ENCODE data around the gene HDLBP. TPM values are rescaled to one million over a fixed set of nuclear protein-coding genes. Genes with fewer than 3 reads are reported as not detected.

HDLBP gene
- polyA plus RNA-seq, 1 experiment, result 707 TPM

DNA sequence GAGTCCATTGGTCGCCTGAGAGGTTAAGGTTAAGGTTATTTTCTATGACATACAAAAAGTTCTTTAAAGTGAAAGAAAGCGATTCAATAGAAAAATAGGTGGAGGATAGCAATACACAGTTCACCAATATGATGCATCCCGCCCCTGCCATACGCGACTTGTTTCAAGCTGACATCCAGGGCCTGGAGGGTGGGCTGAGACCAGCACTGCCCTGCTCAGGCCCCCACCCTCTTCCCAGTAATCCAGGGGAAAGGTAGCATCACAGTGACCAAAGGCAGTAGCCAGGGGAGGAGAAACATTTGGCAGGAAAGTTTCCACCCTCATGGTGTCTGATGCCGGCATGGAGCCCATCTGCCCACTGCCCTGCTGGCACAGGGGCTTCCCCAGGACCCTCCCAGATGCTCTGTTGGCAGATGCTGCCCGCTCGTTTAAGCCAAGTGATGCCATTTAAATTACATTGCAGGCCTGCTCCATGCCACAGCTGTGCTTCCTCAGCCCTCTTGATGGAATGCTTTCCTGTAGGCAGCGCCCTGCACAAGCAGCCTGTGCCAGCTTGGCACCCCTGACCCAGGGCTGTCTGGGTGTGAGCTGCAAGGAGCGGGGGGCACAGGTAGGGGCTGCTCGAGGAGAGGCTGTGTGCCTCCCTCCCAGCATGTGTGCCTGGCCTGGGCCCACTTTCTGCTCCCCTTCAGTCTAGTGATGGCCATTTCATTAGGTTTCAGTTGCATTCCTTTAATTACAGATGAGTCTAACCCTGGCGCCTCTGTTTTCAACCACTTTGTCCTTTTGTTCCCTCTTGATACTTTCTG is 137.7 kb downstream of the HDLBP start:
- Histone ChIP-seq H3K4me3 (ENCODE audit: low read depth, low read length) (no peak overlapping the region), H3K27me3 (ENCODE audit: control insufficient read depth, insufficient read depth, low read length) (no peaks in the 10 kb centered on the region), H3K27ac (ENCODE audit: low read depth, low read length) (no peak overlapping the region), H3K9me3 (ENCODE audit: control insufficient read depth, insufficient read depth, low read length) (no peaks in the 10 kb centered on the region; the same call in 1 of the 2 replicates)
- ChIA-PET CTCF (interaction anchor here (0.6 kb wide), 2 partner anchors 77 to 294 kb away, joined by 3 to 4 read pairs; no protein-coding TSS in a partner anchor), POLR2A (no interaction called here)
- no peak for DNase-seq (ENCODE audit: low read depth, low spot score)
- TF ChIP-seq, protein P1, sequence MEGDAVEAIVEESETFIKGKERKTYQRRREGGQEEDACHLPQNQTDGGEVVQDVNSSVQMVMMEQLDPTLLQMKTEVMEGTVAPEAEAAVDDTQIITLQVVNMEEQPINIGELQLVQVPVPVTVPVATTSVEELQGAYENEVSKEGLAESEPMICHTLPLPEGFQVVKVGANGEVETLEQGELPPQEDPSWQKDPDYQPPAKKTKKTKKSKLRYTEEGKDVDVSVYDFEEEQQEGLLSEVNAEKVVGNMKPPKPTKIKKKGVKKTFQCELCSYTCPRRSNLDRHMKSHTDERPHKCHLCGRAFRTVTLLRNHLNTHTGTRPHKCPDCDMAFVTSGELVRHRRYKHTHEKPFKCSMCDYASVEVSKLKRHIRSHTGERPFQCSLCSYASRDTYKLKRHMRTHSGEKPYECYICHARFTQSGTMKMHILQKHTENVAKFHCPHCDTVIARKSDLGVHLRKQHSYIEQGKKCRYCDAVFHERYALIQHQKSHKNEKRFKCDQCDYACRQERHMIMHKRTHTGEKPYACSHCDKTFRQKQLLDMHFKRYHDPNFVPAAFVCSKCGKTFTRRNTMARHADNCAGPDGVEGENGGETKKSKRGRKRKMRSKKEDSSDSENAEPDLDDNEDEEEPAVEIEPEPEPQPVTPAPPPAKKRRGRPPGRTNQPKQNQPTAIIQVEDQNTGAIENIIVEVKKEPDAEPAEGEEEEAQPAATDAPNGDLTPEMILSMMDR (IDR thresholded peaks at IDR 0.05; ENCODE audit: low read depth, low read length), result no peak

Other genes with a start within 250 kb of the HDLBP start
- 30.9 and 35.1 TPM in 2 replicates for gene MTERF4, start 213.4 kb downstream of the HDLBP start, polyA plus RNA-seq (2011; rRNA removed)
- gene PASK, start 166.2 kb downstream of the HDLBP start, polyA plus RNA-seq (2011; rRNA removed), result 2.0 and 2.4 TPM in 2 replicates
- gene PPP1R7, start 165.2 kb downstream of the HDLBP start, polyA plus RNA-seq (2011; rRNA removed), result 73.9 and 99.0 TPM in 2 replicates
- 0.21 and 0.40 TPM in 2 replicates for gene ANO7, start 127.0 kb downstream of the HDLBP start, polyA plus RNA-seq (2011; rRNA removed)
- gene SEPTIN2, start 253 bp upstream of the HDLBP start, polyA plus RNA-seq (2011; rRNA removed), result 788 and 1,080 TPM in 2 replicates
- gene FARP2, start 40.6 kb upstream of the HDLBP start, polyA plus RNA-seq (2011; rRNA removed), result 25.4 and 27.0 TPM in 2 replicates
- 216 and 302 TPM in 2 replicates for gene STK25, start 192.9 kb upstream of the HDLBP start, polyA plus RNA-seq (2011; rRNA removed)
- 18.6 and 28.0 TPM in 2 replicates for gene BOK, start 243.1 kb upstream of the HDLBP start, polyA plus RNA-seq (2011; rRNA removed)

All from AG04450 (cell line).